ENCODE measurements around the gene IFT74.

DNA sequence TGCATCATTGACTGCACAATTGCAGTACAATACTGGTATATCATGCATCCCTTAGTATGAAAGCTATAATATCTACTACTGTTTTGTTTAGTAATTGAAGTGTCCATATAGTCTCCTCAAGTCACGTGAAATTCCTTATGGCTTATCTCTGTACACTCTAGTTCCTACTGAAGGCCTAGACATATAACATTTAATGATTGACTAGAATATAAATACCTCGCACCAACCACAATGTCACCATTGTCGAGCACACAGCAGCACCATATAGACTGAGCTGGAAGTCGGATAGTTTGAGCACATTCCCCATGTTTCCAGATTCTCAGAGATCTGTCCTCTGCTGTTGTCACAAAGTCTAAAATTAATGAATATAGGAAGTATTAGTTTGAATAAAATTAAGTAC lies 30.6 kb upstream of the IFT74 start:
- TF ChIP-seq, protein P1, sequence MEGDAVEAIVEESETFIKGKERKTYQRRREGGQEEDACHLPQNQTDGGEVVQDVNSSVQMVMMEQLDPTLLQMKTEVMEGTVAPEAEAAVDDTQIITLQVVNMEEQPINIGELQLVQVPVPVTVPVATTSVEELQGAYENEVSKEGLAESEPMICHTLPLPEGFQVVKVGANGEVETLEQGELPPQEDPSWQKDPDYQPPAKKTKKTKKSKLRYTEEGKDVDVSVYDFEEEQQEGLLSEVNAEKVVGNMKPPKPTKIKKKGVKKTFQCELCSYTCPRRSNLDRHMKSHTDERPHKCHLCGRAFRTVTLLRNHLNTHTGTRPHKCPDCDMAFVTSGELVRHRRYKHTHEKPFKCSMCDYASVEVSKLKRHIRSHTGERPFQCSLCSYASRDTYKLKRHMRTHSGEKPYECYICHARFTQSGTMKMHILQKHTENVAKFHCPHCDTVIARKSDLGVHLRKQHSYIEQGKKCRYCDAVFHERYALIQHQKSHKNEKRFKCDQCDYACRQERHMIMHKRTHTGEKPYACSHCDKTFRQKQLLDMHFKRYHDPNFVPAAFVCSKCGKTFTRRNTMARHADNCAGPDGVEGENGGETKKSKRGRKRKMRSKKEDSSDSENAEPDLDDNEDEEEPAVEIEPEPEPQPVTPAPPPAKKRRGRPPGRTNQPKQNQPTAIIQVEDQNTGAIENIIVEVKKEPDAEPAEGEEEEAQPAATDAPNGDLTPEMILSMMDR (IDR thresholded peaks at IDR 0.05): no peak
- TF ChIP-seq POLR2AphosphoS5 (IDR thresholded peaks at IDR 0.05; ENCODE audit: low read depth, low read length): no peak
- TF ChIP-seq REST (IDR thresholded peaks at IDR 0.05; ENCODE audit: insufficient read depth in 1 of 2, low read depth in 2 of 2, low read length in 1 of 2): no peak
- no peak for TF ChIP-seq TCF7L2 (IDR thresholded peaks at IDR 0.05; ENCODE audit: low read depth, low read length)
- no peak for TF ChIP-seq SIN3A (IDR thresholded peaks at IDR 0.05; ENCODE audit: borderline replicate concordance, insufficient read depth, low read depth, low read length)
